ENCODE measurements around the gene ITLN2.
"Not testable (repeated sequence)": the region's sequence is repeated elsewhere in the genome, so short reads cannot be mapped to it uniquely, and the experiment has no call there.

ITLN2 gene

GRCh38 chr1:160905617-160905989 lies 49.0 kb downstream of the ITLN2 start:
- no peak for ATAC-seq
- DNase-seq = no peak

- no peak for ATAC-seq
- DNase-seq = no peak
Measured at GRCh38 chr1:160904783-160905616, 49.6 kb downstream of the ITLN2 start.

GRCh38 chr1:160902251-160902650 lies 52.4 kb downstream of the ITLN2 start:
- DNase-seq, ATAC-seq: not testable (repeated sequence)

GRCh38 chr1:160901768-160902167 lies 52.8 kb downstream of the ITLN2 start:
- ATAC-seq (no peak), DNase-seq (no peak)

GRCh38 chr1:160900683-160901082 lies 53.9 kb downstream of the ITLN2 start:
- ATAC-seq, DNase-seq: not testable (repeated sequence)
